ENCODE measurements around the gene SLC34A2.

Gene SLC34A2

GRCh38 chr4:25662306-25662705 is 6.7 kb downstream of the SLC34A2 start:
- no peak for DNase-seq (ENCODE audit: low read depth in 3 of 3)

- DNase-seq (ENCODE audit: low read depth in 3 of 3): no peak
Observed at GRCh38 chr4:25663781-25664180, 8.1 kb downstream of the SLC34A2 start.

GRCh38 chr4:25666031-25666630 is 10.5 kb downstream of the SLC34A2 start:
- no peak for DNase-seq (ENCODE audit: low read depth in 3 of 3)

GRCh38 chr4:25667931-25668557 is 12.4 kb downstream of the SLC34A2 start:
- no peak for DNase-seq (ENCODE audit: low read depth in 3 of 3)

- DNase-seq (ENCODE audit: low read depth in 3 of 3): no peak
Observed at GRCh38 chr4:25670991-25671390, 15.3 kb downstream of the SLC34A2 start.

- no peak for DNase-seq (ENCODE audit: low read depth in 3 of 3)
Observed at GRCh38 chr4:25672756-25673155, 17.1 kb downstream of the SLC34A2 start.

GRCh38 chr4:25674386-25674785 is 18.7 kb downstream of the SLC34A2 start:
- DNase-seq (ENCODE audit: low read depth in 3 of 3): no peak

GRCh38 chr4:25676221-25676620 is 20.6 kb downstream of the SLC34A2 start:
- no peak for DNase-seq (ENCODE audit: low read depth in 3 of 3)

GRCh38 chr4:25677157-25677556 is 21.5 kb downstream of the SLC34A2 start:
- DNase-seq (ENCODE audit: low read depth in 3 of 3): no peak

GRCh38 chr4:25677943-25678342 is 22.3 kb downstream of the SLC34A2 start:
- no peak for DNase-seq (ENCODE audit: low read depth in 3 of 3)

GRCh38 chr4:25687773-25688172 is 32.1 kb downstream of the SLC34A2 start:
- no peak for DNase-seq (ENCODE audit: low read depth in 3 of 3)

GRCh38 chr4:25694466-25694865 is 38.8 kb downstream of the SLC34A2 start:
- DNase-seq (ENCODE audit: low read depth in 3 of 3): no peak

GRCh38 chr4:25696409-25696808 is 40.8 kb downstream of the SLC34A2 start:
- no peak for DNase-seq (ENCODE audit: low read depth in 3 of 3)

GRCh38 chr4:25697516-25697915 is 41.9 kb downstream of the SLC34A2 start:
- no peak for DNase-seq (ENCODE audit: low read depth in 3 of 3)

GRCh38 chr4:25700661-25701060 is 45.0 kb downstream of the SLC34A2 start:
- DNase-seq (ENCODE audit: low read depth in 3 of 3): no peak

GRCh38 chr4:25702848-25703247 is 47.2 kb downstream of the SLC34A2 start:
- no peak for DNase-seq (ENCODE audit: low read depth in 3 of 3)

- no peak for DNase-seq (ENCODE audit: low read depth in 3 of 3)
Observed at GRCh38 chr4:25703731-25704388, 48.2 kb downstream of the SLC34A2 start.

GRCh38 chr4:25704516-25704915 is 48.9 kb downstream of the SLC34A2 start:
- DNase-seq (ENCODE audit: low read depth in 3 of 3): no peak

GRCh38 chr4:25710637-25711036 is 55.0 kb downstream of the SLC34A2 start:
- no peak for DNase-seq (ENCODE audit: low read depth in 3 of 3)

GRCh38 chr4:25712611-25713010 is 57.0 kb downstream of the SLC34A2 start:
- DNase-seq (ENCODE audit: low read depth in 3 of 3): no peak

GRCh38 chr4:25713812-25714211 is 58.2 kb downstream of the SLC34A2 start:
- no peak for DNase-seq (ENCODE audit: low read depth in 3 of 3)

- DNase-seq (ENCODE audit: low read depth in 3 of 3): no peak
Observed at GRCh38 chr4:25722964-25723363, 67.3 kb downstream of the SLC34A2 start.

GRCh38 chr4:25723409-25723808 is 67.8 kb downstream of the SLC34A2 start:
- no peak for DNase-seq (ENCODE audit: low read depth in 3 of 3)

Data from stimulated activated CD4-positive, alpha-beta T cell treated with anti-CD3 and anti-CD28 coated beads, TNF-alpha, amount 100 ng/mL, for 48 hours (primary cell).